Motor neuron (in vitro differentiated cells): ENCODE results near the gene ASB15. TPM values are rescaled to one million over a fixed set of nuclear protein-coding genes. Genes with fewer than 3 reads are reported as not detected.
"Not testable (repeated sequence)": the region's sequence is repeated elsewhere in the genome, so short reads cannot be mapped to it uniquely, and the experiment has no call there.

Experiments used
- ATAC-seq, 8 experiments: fragments of 200-7000 bp; cut with Tn5 transposase; replicated peaks in 6 of 8; 2 replicates each; pipeline ENCODE4 v1.8.0; 2021; ENCODE audit warnings: mild to moderate bottlenecking in 8 of 8, moderate library complexity in 8 of 8
- H3K27ac ChIP-seq, 2 donors: fragments of 250-450 bp; sonication (Bioruptor Pico); 2 replicates each; pipeline ENCODE4 v1.9.0; 2021; ENCODE audit warnings: antibody characterized with exemption in 2 of 2, mild to moderate bottlenecking in 2 of 2, moderate library complexity in 1 of 2
- H3K4me1 ChIP-seq, 2 donors: fragments of 250-450 bp; sonication (Bioruptor Pico); replicated peaks in 1 of 2; 2 replicates each; pipeline ENCODE4 v1.6.1; 2021; ENCODE audit warnings: antibody characterized with exemption in 2 of 2, mild to moderate bottlenecking in 2 of 2, moderate library complexity in 1 of 2
- H3K4me3 ChIP-seq, 5 donors: fragments of 250-450 bp; sonication (Bioruptor Pico); 2 replicates each; pipeline ENCODE4 v1.9.0; 2021; ENCODE audit warnings: antibody characterized with exemption in 5 of 5, mild to moderate bottlenecking in 5 of 5, moderate library complexity in 4 of 5
- WGBS, 10 experiments: fragments of 450-650 bp; shearing (Covaris generic); methylation state at CpG; one replicate each; pipeline ENCODE4 v1.0.0; 2022; 5-methylcytosine and 5-hydroxymethylcytosine counted together
- in situ Hi-C, 9 experiments: fragments of 400-800 bp; cut with MboI; loops; one replicate each; pipeline ENCODE4 v1.15.0; 2021; ENCODE audit warnings: low sequenced_read_pairs in 9 of 9, low pct_unique_long_range_greater_than_20kb in 2 of 9; ENCODE audit not compliant: unreplicated experiment in 9 of 9
- total RNA-seq, 8 experiments: library from RNA; unstranded; fragments of 300-600 nt; gene quantifications; 2 replicates each; pipeline versions ENCODE4 v1.2.3 to v1.2.4, GENCODE V29; 2022

The ASB15 gene
- total RNA-seq, result under 1 TPM in 2 of 8 experiments, not detected in 6; 0.10 to 0.33 TPM

DNA sequence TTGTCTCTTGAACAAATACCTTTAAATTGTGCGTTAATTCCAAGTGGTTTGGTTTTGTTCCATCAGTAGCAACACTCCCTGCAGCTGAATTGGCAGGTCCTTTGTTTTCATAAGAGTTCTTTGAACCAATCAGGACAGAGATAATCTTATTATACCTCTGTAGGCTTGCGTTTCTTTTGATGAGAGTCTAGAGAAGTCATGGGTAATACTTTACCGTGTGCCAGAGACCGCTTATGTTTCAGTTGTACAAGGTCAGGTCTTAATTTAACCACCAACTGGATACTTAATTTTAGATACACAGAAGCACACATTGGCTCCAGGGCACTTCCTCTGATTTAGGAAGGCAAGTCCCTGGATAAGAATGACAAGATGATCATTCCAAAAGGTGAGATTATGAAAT lies at the start of gene ASB15:
ASB15 (plus strand) TSS at position 292 of the 400 bp plus-strand sequence. CDS start 12,682 bp downstream, outside the sequence.
- in situ Hi-C loops, result no loop called here

GRCh38 chr7:123552134-123552533 lies 49.5 kb upstream of the ASB15 start:
- in situ Hi-C loops, result not testable (repeated sequence)

More for the DNA sequence above, at the start of gene ASB15:
- Histone ChIP-seq H3K4me3 (no peak within 1 kb of the TSS), H3K4me1 (peaks cover 0 to 3% of the 10 kb centered on the region in 2 donors), H3K27ac (no peak within 1 kb of the TSS)
- WGBS, 10 experiments, result 33 to 100% (median 71%) methylated on average over 1 to 4 of the region's 4 CpGs; no CpG with 5 or more reads in 1 of the 10 experiments
- no peak for ATAC-seq

GRCh38 chr7:123552641-123553040 lies 49.0 kb upstream of the ASB15 start:
- no peak for ATAC-seq
- Histone ChIP-seq H3K4me1 (peaks cover 9 to 12% of the 10 kb centered on the region in 2 donors), H3K27ac (no peak overlapping the region), H3K4me3 (no peak overlapping the region)
- in situ Hi-C loops, result no loop called here
- WGBS, 10 experiments, result 80 to 100% (median 96%) methylated on average over 1 to 2 of the region's 2 CpGs; no CpG with 5 or more reads in 1 of the 10 experiments

More at GRCh38 chr7:123552134-123552533, 49.5 kb upstream of the ASB15 start:
- H3K4me3 ChIP-seq, ATAC-seq, H3K27ac ChIP-seq: not testable (repeated sequence)
- peaks cover 9 to 12% of the 10 kb centered on the region in 2 donors for H3K4me1 ChIP-seq

- no peak overlapping the region for H3K4me3 ChIP-seq
- peaks cover 9 to 12% of the 10 kb centered on the region in 2 donors for H3K4me1 ChIP-seq
- in situ Hi-C loops, result no loop called here
- no peak for ATAC-seq
- 63 to 100% (median 95%) methylated on average over 1 to 3 of the region's 3 CpGs; no CpG with 5 or more reads in 2 of the 10 experiments for WGBS, 10 experiments
- H3K27ac ChIP-seq, result no peak overlapping the region
These were observed 48.5 kb upstream of the ASB15 start for GRCh38 chr7:123553159-123553558.

DNA sequence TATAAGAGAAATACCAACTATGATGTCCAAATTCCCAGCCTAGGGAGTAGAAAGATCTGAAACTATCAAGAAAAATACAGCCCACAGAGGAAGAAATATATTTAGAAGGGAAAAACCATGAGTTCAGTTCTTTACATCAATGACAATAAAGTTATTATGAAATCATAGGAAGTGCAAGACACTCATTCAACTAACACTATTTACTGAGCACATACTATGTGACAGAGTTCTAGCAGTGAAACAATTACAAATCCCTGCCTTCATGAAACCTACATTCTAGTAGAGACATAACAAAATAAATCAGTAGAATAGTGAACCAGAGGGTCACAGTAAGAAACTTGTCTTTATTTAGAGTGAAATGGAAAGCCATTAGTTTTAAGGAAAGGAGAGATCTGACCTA lies 46.1 kb upstream of the ASB15 start:
- H3K4me3 ChIP-seq, result no peak overlapping the region
- no peak for ATAC-seq
- in situ Hi-C loops, result no loop called here
- no peak overlapping the region for H3K27ac ChIP-seq
- H3K4me1 ChIP-seq, result peaks cover 9 to 12% of the 10 kb centered on the region in 2 donors

DNA sequence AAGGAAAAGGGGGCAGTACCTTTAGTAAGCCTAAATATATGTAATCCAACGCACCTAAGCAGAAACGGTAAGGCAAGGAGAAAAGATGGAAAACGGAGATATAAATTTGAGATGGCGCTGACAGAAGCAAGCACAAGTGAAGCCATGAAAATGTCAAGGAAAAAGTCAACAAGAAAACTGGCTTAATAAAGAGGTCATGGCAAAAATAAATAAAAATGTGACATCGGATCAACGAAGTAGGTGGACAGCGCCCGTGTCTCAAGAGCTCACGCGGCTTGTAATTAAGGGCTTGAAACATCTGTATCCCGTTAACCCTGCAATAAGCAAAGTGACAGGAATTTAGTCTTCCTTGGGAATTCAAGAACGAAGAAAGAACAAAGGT lies 44.6 kb upstream of the ASB15 start:
- peak overlapping the region; percentile 94 to 98 for H3K27ac ChIP-seq
- no peak for ATAC-seq

GRCh38 chr7:123557398-123558288 lies 44.0 kb upstream of the ASB15 start, which contains the start of gene NDUFA5:
NDUFA5 (minus strand) TSS chr7:123557818; CDS start chr7:123557795, 23 bp downstream.
- Histone ChIP-seq H3K27ac (peak within 1 kb of the TSS; percentile 94 to 98), H3K4me3 (peak within 1 kb of the TSS; percentile 80 to 96 (median 90)), H3K4me1 (peaks cover 9 to 12% of the 10 kb centered on the region in 2 donors)
- WGBS, 10 experiments, result 0 to 18% (median 6%) methylated on average over 2 to 25 of the region's 40 CpGs
- in situ Hi-C loops, result no loop called here
- ATAC-seq, result peak; percentile 93 to 99 (median 98)

More for the DNA sequence above, 44.6 kb upstream of the ASB15 start:
- WGBS, 10 experiments, result 0 to 11% (median 2%) methylated on average over 1 to 12 of the region's 12 CpGs
- in situ Hi-C loops, result no loop called here
- Histone ChIP-seq H3K4me1 (peaks cover 9 to 12% of the 10 kb centered on the region in 2 donors), H3K4me3 (peak overlapping the region; percentile 80 to 96 (median 90))

DNA sequence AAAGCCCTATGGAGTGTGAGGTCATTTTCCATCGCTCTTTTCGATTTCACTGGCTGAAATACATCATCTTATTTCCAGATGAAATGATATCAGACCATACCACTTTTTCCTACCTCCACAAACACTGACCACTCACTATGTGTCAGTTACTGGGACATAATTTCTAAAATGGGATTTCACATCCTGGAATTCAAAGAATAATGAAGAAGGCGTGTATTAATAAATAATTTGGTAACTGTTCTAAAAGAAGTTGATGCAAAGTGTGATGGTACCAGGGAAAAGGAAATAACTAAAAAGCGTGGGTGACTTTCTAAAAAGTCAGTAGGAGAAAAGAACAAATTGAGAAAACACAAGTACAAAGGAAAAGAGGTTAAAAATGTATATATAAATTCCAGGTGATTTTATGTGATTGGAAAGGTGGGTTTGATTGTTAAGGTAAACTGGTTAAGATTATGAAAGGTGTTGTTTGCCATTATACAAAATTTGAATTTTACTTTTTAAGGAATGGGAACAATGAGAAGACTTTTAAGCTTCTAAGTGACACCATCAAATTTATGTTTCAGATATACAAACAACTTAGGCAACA lies 43.2 kb upstream of the ASB15 start:
- in situ Hi-C loops, result no loop called here
- WGBS, 10 experiments, result 25 to 91% (median 73%) methylated on average over 2 to 4 of the region's 4 CpGs
- H3K27ac ChIP-seq, result peak overlapping the region in 1 of 2 donors; percentile 6

GRCh38 chr7:123562121-123562520 lies 39.5 kb upstream of the ASB15 start:
- no peak for ATAC-seq
- Histone ChIP-seq H3K4me3 (no peak overlapping the region), H3K27ac (no peak overlapping the region), H3K4me1 (no peaks in the 10 kb centered on the region)
- in situ Hi-C loops, result no loop called here

More for the DNA sequence above, 43.2 kb upstream of the ASB15 start:
- no peak for ATAC-seq
- H3K4me3 ChIP-seq, result peak overlapping the region; percentile 80 to 96 (median 90)
- H3K4me1 ChIP-seq, result peaks cover 9 to 12% of the 10 kb centered on the region in 2 donors

DNA sequence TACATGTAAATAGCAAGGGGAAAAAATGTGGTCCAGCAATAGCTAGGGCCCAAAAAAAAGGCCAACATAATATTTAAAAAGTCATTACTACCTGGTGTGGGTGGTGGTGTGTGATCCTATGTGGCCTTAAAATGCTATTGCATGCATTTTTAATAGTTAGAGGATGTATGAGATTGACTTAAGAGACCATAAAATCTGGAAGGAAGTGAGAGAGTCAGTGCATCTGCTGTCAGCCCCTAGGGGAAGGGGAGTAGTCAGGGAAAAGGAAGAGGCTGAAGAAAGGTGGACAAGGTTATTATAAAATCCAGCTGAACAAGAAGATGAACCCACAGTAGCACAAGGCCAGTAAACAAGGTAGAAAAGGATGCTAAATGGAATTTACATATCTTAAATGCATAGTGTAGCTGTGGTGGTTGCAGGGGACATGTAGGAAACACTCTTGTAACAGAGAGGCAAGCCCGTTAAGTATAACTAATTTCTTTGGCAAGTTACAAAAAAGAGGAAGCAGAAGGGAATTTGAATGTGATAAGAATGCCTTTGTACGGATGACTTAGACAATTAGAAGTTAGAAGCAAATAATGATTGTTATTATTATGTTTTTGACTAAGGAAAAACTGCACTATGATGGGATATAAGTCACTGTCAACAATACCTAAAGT lies 32.1 kb upstream of the ASB15 start:
- H3K4me1 ChIP-seq, result no peaks in the 10 kb centered on the region
- H3K4me3 ChIP-seq, result no peak overlapping the region
- no peak overlapping the region for H3K27ac ChIP-seq
- in situ Hi-C loops, result no loop called here
- no peak for ATAC-seq
- 0 to 100% (median 67%) methylated on average over 1 to 2 of the region's 2 CpGs; no CpG with 5 or more reads in 1 of the 10 experiments for WGBS, 10 experiments

DNA sequence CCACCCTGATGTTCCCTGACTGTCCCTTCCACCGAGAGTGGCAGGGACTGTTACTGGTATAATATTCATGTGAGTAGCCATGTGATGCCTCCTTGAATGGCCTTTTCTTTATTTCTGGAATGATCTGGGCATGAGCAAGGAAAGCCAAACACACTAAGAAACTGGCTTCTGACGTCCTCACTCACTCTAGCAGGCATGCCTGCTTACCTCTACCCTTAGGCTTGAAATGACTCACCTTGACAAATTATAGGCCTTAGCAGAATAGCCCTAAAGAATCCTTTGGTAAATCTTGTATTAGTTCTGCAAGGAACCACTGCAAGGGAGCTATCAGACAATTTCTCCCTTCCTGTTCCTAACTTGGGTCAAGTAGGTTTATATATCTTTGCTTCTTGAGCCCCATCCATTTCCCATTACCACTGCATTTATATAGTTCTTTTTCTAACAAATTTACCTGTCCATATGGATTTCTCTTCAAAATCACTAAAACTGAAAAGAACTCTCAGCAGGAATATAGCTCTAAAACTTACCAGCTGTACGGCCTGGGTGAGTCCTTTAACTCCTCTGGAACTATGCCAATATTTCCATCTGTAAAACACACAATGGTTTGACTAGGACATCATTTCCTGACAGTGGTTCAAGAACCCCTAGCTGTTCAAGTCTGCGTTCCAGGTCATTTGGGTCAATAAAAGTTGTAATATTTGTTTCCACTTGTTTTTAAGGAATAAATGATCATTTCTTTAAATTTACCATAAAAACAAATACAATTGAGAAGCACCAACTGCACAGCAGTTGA lies 31.0 kb upstream of the ASB15 start:
- peak in 2 of 8 experiments; percentile 21 to 39 for ATAC-seq
- 0 to 100% (median 54%) methylated on average over 2 to 4 of the region's 4 CpGs; no CpG with 5 or more reads in 1 of the 10 experiments for WGBS, 10 experiments

GRCh38 chr7:123571187-123571586 lies 30.4 kb upstream of the ASB15 start:
- WGBS, 10 experiments, result 0 to 90% (median 65%) methylated on average over 1 of the region's 1 CpG; no CpG with 5 or more reads in 1 of the 10 experiments

More for the DNA sequence above, 31.0 kb upstream of the ASB15 start:
- in situ Hi-C loops, result no loop called here
- no peak overlapping the region for H3K27ac ChIP-seq
- H3K4me3 ChIP-seq, result no peak overlapping the region
- no peaks in the 10 kb centered on the region for H3K4me1 ChIP-seq

More at GRCh38 chr7:123571187-123571586, 30.4 kb upstream of the ASB15 start:
- Histone ChIP-seq H3K27ac (no peak overlapping the region), H3K4me1 (no peaks in the 10 kb centered on the region), H3K4me3 (no peak overlapping the region)
- ATAC-seq, result no peak
- in situ Hi-C loops, result no loop called here
